ENCODE results near the gene BAX.

DNA sequence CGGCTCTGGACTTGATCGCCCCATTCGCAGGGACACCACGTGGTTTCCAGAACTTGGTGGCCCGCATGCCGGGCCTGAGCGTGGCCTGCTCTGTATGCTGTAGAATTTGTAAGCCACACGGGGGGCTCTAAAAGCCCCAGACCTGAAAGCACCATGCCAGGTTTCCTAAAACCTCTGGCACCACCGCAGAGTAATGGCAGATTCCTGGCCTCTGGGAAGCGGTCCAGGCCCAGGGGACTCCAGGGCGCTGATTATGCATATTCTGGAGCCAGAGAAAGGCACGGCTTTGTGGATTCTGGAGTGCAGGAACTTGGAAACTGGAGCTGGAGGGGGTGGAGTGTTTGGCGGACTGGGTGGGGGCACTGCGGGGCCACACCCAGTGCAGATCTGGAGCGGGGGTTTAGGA is 14.1 kb downstream of the BAX start:
- TF ChIP-seq, protein P1, sequence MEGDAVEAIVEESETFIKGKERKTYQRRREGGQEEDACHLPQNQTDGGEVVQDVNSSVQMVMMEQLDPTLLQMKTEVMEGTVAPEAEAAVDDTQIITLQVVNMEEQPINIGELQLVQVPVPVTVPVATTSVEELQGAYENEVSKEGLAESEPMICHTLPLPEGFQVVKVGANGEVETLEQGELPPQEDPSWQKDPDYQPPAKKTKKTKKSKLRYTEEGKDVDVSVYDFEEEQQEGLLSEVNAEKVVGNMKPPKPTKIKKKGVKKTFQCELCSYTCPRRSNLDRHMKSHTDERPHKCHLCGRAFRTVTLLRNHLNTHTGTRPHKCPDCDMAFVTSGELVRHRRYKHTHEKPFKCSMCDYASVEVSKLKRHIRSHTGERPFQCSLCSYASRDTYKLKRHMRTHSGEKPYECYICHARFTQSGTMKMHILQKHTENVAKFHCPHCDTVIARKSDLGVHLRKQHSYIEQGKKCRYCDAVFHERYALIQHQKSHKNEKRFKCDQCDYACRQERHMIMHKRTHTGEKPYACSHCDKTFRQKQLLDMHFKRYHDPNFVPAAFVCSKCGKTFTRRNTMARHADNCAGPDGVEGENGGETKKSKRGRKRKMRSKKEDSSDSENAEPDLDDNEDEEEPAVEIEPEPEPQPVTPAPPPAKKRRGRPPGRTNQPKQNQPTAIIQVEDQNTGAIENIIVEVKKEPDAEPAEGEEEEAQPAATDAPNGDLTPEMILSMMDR (IDR thresholded peaks at IDR 0.05) = no peak
- no peak for TF ChIP-seq POLR2A (IDR thresholded peaks at IDR 0.05)

Data from esophagus squamous epithelium (tissue), 4 donors.